Astrocyte of the cerebellum (primary cell): ENCODE results near the gene CES4A.

Experiments used
- DNase-seq: peaks from one replicate; pipeline ENCODE4 v3.0.0-alpha.2; 2011; ENCODE audit warnings: low read depth
- H3K4me3 ChIP-seq: 2 replicates; pipeline ENCODE4 v1.5.1; 2011; ENCODE audit warnings: mild to moderate bottlenecking, low read depth, low read length, moderate library complexity
- in situ Hi-C: cut with HindIII; loops from 2 replicates; pipeline ENCODE4 v1.10.0; 2017; ENCODE audit warnings: low sequenced_read_pairs
- TF ChIP-seq, protein P1 (sequence below): IDR thresholded peaks from 2 replicates; pipeline ENCODE4 v1.5.1; 2012; ENCODE audit warnings: low read length, low read depth, moderate library complexity, mild to moderate bottlenecking; ENCODE audit errors: missing control alignments

Gene CES4A

DNA sequence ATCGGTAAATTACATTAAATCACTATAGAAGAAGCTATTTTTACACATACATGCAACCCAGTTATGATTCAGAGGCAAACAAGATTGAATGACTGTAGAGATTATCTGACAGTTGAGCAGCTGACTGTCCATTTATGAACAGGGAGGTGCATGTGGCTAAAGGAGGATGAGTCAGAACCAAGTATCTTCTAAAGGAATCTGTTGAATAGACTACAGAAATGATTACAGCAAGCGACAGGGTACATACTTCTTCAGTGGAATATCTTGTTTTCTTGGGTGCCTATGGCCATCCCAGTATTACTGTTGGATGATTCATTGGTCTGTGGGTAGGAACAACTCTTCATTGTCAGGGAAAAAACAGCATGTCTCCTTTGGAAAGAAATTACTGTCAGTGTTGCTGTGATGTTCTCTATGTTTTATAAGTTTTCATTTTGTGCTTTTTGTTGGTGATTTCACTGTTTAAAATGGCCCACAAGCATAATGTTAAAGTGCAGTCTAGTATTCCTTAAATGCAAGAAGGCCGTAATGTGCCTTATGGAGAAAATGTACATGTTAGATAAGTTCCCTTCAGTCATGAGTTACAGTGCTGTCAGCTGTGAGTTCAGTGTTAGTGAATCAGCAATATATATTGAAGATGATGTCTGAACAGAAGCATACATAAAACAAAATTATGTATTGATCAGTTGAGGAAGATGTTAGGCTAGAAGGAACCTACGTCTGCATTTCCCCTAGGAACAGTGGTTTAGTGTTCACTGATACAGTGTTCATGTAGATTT lies 67.5 kb downstream of the CES4A start:
- peak; percentile 35 for DNase-seq
- no peak overlapping the region for H3K4me3 ChIP-seq
- in situ Hi-C loops = no loop called here
- TF ChIP-seq, protein P1, sequence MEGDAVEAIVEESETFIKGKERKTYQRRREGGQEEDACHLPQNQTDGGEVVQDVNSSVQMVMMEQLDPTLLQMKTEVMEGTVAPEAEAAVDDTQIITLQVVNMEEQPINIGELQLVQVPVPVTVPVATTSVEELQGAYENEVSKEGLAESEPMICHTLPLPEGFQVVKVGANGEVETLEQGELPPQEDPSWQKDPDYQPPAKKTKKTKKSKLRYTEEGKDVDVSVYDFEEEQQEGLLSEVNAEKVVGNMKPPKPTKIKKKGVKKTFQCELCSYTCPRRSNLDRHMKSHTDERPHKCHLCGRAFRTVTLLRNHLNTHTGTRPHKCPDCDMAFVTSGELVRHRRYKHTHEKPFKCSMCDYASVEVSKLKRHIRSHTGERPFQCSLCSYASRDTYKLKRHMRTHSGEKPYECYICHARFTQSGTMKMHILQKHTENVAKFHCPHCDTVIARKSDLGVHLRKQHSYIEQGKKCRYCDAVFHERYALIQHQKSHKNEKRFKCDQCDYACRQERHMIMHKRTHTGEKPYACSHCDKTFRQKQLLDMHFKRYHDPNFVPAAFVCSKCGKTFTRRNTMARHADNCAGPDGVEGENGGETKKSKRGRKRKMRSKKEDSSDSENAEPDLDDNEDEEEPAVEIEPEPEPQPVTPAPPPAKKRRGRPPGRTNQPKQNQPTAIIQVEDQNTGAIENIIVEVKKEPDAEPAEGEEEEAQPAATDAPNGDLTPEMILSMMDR = no peak
